NCI-H146 (cell line): ENCODE results near the gene FZD2.
"Not testable (repeated sequence)": the region's sequence is repeated elsewhere in the genome, so short reads cannot be mapped to it uniquely, and the experiment has no call there.

Source experiments
- DNase-seq: peaks from one replicate; lab custom pipeline; 2025; lab: John Stamatoyannopoulos, UW

Gene FZD2

DNA sequence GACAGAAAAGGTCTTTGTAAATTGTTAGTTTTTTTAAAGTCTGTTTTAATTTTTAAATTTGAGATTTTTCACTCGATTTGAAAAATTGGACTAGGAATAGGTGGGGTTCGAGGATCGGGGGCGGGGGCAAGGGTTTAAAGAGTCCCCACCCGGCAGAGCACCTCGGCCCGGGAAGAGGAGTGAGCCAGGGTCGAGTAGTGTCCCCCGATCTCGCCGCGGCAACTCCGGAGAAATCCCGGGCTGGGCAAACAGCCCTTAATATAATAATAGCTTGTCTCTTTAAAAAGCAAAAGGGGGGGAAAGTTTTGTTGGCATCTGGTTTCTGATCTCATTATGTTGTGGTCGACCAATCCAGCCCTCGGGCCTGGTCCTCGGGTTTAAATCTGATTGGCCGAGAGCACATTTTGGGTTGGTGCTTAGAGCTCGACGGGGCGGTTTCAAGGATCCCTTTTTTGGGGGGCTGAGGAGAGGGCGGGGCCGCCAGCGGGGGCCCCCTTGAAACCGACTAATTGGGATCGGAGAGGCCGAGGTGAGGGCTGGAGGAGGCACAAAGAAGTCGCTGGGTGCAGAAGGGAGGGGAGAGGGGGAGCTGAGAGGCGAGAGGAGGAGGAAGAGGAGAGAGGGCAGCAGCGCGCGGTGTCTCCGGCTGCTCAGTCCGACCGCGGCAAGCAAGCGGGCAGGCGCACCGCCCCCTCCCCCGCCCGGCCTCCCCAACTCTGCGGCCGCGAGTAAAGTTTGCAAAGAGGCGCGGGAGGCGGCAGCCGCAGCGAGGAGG is at the start of gene FZD2:
FZD2 (plus strand) TSS at position 653 of the 775 bp plus-strand sequence. CDS start 205 bp downstream, outside the sequence.
- DNase-seq: peak; percentile 74

DNA sequence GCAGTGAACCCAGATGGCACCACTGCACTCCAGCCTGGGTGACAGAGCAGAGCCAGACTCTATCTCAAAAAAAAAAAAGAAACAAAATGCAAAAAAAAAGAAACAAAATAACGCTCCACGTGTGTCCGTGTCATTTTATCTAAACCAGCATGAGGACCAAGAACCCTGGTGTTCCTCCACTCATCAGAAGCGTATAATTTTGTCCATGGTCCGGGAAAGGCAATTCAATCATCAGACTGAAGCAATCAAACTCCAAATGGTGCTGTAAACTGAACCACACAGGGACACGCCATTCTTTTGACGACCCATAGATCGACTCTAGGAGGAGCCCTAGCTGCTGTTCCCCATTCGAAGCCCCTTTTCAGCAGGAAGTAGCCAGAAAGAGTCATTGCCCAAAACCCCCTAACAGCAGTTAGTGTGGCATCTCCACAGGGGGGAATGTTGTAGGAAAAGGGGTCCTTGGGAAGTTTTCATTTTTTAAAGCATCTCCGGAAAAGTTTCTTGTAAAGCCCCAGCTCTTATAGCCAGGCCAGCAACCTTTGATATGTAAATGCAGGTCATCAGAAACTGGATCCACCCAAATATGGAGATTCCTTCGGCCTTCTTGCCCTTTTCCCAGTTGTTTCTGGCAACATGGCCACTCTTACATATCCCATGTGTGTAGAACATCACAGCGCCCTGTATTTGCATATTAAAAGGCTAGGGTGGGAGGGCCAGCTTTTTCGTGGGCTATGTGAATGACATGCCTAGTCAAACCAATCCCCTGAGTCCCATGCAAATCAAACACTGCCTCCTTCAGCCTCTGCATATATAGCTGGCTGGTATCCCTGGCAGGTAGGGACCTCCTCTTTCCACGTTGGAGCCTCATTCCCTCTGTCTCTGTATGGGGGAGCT is 45.8 kb upstream of the FZD2 start:
- DNase-seq: peak; percentile 91

DNA sequence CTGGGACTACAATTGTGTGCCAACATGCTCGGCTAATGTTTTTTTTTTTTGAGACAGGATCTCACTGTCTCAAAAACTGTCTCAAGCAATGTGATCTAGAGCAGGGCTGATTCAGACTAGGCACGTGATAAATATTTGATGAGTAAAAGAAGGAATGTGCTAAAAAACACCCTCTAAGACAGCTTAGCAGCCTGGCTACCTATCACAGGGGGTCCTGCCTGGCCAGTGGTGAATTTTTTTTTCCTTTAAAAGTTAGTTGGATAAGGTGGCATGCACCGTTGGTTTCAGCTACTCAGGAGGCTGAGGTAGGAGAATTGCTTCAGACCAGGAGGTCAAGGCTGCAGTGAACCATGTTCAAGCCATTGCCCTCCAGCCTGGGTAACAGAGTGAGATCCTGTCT is 39.3 kb upstream of the FZD2 start:
- no peak for DNase-seq

DNA sequence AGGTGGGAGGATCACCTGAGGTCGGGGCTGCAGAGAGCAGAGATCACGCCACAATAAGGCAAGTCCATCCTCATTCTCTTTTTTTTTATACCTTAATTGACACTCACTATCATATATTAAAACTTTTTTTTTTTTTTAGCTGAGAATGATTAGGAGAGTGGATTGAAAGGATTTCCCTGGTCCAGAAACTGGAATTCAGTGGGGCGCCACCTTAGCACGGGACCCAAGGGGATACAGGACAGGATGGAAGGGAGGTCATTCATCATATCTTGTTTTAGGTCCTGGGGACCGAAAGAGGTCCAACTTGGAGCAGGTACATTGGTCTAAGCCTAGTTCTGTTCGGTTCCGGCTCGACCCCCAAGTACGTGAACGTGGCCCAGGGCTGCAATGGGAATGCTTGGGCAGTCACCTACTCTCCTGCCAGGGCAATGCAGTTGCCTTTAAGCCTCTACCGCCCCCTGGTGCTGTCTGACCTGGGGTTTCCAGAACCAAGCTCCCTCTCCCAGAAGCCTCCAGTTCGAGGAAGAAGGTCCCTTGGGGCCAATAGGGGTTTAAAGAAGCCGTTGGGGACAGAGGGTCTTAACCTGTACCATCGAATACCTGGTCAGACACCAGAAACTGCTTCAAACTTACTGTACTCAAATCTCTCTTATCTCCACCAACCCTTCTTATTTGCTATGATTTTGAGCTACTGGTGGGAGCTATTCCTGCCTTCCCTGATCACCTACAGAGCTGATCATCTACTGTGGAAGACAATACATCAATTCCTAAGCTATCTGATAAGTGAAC is 34.2 kb upstream of the FZD2 start:
- peak; percentile 74 for DNase-seq

DNA sequence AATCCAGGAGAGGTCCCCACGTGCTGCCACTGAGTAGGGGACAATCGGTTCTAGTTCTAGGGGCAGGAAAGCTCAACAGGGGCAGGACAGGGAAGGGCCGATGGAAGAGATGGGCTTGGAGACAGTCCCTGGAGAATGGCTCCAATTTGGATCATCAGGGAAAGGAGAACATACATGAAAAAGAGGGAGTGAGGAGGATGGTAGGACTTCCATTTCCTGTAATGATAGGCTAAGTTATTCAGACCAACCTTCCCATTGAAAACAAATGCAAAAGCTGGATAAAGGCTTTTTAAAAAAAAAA is 33.7 kb upstream of the FZD2 start:
- no peak for DNase-seq

DNA sequence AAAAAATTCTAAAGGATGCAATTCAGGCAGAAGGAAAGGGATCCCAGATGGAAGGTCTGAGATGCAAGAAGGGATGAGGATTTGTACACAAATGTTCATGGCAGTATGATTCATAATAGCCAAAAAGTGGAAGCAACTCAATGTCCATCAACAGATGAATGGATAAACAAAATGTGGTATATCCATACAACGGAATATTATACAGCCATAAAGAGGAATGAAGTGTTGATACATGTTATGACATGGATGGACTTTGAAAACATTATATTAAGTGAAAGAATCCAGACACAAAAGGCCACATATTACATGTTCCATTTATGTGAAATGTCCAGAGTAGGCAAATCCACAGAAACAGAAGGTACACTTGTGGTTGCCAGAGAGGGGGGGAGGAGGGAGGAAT is 30.2 kb upstream of the FZD2 start:
- DNase-seq: no peak

DNA sequence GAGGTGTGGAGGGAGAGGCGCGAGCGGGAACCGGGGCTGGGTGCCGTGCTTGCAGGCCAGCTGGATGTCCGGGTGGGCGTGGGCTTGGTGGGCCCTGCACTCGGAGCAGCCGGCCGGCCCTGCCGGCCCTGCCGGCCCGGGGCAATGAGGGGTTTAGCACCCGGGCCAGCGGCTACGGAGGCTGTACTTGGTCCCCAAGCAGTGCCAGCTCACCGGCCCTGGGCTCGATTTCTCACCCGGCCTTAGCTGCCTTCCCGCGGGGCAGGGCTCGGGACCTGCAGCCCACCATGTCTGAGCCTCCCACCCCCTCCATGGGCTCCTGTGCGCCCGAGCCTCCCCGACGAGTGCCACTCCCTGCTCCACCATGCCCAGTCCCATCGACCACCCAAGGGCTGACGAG is 29.3 kb upstream of the FZD2 start:
- no peak for DNase-seq

DNA sequence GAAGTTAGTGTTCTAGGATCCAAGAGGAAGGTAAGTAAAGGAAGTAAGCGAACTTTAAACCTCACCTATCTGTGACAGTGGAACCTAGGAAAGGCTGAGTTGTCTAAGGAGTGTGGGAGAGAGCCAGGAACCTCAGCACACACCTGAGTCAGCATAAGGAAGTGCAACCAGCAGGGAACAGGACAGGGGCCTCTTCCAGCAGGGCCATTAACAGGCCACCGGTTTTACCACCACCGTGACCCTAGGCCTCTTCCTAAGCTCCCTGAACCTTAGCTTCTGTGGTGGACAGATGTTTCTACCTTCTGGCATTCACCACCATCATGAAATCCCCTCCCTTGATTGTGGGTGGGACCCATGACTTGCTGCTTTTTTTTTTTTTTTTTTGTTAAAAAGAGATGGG is 27.4 kb upstream of the FZD2 start:
- no peak for DNase-seq

DNA sequence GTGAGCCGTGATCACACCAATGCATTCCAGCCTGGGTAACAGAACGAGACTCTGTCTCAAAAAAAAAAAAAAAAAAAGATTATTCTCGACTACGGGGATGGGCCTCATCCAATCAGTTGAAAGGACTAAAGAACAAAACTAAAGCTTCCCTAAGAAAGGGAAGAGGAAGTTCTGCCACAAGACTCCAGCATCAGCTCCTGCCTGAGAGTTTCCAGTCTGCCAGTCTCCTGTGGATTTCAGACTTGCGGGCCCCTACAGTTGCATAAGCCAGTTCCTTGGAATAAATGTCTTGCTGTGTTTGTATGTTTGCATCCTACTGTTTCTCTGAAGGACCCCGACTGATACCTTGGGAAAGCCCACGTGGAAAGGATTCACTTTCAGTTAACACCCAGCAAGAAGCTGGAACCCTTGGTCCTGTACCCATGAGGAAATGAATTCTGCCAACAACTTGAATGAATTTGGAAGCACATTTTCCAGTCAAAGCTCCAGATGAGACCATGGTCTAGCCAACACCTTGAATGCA is 26.3 kb upstream of the FZD2 start:
- DNase-seq: no peak

DNA sequence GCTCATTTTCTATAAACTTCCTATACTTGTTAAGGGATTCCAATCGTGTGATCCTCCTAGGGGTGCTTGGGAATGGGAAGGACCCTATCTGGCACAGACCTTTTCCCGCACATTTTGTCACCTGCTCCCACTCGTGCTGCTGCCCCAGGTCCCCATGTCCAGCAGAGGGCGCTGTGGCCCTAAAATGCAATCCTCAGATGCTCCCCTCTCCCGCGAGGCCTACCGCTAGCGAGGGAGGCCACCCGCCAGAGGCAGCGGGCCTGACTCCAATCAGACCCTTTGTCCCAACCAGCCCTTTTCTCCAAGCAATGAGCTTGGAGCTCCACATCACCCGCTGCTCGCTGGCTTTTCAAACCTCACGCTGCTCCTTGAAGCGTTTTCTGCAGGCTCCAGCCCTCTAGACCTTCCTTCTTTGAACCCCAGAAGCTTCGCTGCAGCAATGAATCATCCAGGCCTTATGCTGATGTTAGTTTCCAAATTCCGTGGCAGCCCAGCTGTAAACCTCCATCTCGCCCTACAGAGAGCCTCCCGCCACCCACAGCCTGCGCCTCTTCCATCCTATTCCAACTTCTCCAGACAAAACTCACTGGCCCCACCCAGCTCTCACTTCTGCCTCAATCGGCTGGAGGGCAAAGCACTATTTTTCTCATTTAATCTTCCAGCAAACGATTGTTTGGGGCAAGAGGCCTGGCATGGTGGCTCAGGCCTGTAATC is 23.6 kb upstream of the FZD2 start:
- DNase-seq: peak; percentile 85

DNA sequence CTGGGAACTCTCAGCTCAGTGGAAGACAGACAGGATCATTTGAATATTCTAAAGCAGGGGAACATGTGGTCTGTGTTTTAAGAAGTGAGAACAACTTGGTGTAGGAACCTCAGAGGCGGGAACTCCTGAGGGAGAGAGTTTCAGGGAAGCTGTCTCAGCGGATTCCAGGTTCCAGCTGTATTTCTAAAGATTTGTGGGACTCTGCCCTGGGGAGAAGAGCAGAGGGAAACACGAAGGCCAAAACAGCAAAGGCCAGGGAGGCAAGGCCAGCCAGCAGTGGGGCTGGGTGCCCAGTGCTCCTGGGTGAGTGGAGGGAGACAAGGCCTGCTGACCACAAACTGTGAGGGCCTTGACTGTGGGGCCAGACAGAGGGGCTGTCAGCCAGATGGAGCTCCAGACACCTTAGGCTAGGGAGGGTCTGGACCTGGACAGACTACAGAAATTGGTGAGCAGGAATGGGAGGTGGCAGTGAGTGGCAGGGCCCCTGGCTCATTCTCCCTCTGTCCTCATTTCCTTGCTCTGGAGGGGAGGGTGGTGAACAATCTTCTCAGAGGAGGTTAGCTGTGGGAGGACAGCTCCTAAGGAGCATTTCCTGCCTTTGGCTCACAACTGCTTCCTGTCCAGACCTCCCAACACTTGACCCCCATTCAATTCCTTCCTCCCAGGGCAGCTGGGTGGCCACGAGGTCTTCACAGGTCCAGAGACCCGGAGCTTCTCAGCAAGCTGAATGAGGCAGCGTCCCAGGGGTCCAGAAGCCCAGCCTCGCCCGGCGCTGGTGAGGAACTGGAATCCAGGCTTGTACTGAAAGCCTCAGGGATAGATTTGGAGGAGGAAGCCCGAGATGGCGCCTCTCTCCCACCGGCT is 21.0 kb upstream of the FZD2 start:
- no peak for DNase-seq

DNA sequence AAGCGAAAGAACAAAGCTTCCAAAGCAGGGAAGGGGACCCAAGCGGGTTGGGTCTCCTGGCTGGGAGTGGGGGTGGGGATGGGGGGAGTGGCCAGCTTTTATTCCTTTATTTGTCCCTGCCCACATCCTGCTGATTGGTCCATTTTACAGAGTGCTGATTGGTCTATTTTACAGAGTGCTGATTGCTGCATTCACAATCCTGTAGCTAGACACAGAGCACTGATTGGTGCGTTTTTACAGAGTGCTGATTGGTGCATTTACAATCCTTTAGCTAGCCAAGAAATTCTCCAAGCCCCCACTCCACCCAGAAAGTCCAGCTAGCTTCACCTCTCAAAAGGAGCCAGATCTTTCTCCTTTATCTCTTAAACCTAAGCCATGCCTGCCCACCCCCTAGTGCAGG is 19.4 kb upstream of the FZD2 start:
- not testable (repeated sequence) for DNase-seq

DNA sequence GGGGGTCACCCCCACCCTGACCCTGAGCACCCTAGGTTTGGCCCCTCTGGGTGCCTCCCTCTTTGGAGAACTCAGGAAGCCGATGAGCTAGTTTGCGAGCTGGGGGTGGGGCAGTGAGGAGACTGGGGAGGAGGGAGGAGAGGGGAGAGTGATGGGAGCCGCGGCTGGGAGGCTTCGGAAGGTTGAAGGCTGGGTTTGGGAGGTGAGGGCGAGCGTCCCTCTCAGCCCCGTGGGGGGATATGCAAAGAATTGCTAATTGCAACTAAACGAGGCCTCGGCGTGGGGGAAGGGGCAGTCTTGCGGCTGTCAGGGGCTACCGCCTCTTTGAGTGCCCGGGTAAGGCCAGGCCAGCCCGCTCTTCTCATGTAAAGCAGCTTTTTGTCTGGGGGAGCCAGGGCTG is 17.6 kb upstream of the FZD2 start:
- no peak for DNase-seq

DNA sequence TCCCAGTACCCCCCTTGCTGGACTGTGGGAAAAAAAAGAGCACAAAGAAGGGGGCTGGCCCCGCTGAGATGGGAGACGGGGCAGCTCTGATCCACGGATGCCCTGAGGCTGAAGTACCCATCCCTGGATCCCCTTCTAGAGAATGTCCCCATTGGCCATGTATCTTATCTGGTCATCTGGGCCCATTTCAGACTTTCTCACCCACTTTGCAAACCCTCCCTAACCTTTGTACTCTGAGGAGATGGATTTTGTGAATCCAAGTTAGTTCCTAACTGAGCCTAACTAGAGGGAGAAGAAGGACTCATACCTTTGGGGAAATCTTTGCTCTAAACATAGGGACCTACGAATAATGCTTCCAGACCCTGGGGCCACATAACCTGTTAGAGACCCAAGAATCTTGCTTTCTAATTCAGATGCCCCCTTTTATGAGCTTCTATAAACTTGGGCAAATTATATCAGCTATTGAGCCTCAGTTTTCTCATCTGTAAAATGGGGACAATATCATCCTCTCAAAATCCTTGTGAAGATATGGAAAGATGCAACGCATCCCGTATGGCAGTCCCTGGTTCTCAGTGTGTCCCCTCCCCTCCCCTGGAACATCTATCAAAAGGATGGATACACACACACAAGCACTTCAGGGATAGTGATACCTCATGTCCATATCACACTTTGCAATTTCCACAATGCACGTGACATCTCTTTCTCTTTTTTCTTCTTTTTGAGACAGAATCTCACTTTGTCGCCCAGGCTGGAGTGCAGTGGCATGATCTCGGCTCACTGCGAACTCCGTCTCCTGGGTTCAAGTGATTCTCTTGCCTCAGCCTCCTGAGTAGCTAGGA is 16.8 kb upstream of the FZD2 start:
- no peak for DNase-seq

DNA sequence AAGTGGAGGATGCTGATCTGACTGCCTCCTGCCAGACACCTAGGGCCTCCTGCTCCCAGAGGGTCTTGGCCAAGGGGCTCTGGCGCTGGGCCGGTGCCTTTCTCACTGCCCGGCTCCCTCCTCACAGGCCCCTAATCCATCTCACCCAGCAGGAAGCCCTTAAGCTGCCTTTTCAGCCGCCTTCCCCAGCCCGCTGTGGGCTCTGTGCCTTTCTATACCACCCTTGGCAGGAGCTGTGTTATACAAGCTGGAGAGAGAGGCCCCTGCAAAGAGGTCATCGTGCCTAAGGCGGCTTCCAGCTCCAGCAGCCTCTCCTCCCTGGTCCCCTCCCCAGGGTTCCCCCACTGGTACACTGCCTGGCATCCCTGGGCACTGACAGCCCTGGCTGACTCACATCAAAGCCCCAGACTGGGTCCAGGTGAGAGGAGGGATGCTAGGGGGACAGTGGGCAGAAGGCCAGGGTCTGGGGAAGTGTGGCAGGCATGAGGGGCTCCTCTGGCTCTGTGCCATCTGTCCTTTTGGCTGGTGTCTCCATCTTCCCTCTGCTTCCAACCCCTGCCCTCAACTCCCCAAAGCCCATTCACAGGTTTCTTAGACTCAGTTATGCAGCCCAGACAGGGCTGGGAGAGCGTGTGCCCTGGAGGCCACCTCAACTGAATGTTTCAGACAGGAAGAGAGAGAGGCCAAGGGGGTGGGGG is 15.3 kb upstream of the FZD2 start:
- DNase-seq: no peak

DNA sequence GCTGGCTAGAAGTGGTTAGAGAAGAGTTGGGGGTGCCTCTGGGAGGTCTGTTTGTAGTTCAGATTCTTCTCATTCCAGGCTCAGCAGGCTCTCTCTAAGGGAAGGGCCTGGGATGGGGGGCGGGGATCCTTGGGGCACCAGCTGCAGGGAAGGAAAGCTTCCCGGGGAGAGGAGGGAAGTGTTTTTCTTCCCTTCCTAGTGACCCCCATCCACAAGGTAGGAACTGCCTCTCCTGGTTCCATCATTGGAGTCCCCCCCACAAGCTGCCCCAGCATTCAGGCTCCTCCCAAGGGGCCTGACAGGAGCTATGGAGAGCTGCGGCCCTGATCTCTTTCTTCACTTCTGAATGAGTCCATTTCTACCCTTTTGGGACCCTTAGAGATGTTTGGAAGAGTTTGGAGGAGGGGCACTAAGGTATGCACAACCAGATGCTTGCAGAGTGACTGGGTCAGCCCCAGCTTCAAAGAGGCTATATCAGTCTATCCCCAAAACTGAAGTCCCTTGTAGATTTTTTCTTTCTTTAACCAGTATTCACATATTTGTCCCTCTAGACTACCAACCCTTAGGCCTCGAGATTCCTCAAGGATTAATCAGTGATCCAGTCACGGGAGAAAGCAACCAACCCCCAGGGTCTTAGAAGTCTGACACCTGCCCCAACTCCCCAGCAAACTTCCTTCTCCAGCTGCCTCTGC is 13.9 kb upstream of the FZD2 start:
- DNase-seq: no peak

DNA sequence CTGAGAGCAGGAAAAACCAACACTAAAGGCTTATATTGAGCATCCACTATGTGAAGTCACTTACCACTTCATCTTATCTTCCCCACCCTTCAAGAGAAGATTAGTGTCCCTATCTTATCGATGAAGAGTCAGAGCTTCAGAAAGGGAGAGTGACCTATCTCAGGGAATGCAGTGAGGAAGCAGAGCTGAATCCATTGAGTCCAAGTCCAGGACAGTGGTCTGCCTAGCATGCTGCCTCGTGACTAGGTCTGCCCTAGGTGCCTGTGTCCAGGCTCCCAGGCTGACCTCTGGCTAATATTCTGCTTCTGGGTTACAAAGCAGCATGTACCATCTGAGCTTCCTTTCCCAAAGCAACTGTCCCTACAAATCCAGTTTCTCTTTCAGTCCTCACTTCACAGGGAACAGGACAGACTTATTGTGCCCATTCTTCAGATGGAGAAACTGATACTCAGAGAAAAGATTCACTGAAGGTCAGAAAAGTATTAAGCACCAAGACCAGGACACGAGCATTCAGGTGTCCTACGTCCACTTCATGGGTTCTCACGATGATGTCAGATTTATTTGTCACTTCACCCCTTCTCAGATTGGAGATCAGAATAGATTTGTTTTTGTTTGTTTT is 13.3 kb upstream of the FZD2 start:
- no peak for DNase-seq
